Keratinocyte (primary cell): ENCODE data around the gene GRM3. TPM values are rescaled to one million over a fixed set of nuclear protein-coding genes. Genes with fewer than 3 reads are reported as not detected.

Experiments used
- DNase-seq: peaks from one replicate; pipeline ENCODE4 v3.0.0-alpha.2; 2011; ENCODE audit warnings: low read depth, missing footprints, low spot score
- FAIRE-seq: peaks from 2 replicates; lab custom pipeline; 2011; peaks lifted over from hg19 to GRCh38; lab: Jason Lieb, UNC
- H2AFZ ChIP-seq: 2 replicates; pipeline ENCODE4 v1.6.0; 2012; ENCODE audit warnings: low read length, control low read depth, inconsistent platforms; ENCODE audit not compliant: control insufficient read depth
- H3K27ac ChIP-seq: 2 replicates; pipeline ENCODE4 v1.5.1; 2011; ENCODE audit warnings: low read length; ENCODE audit not compliant: control insufficient read depth, insufficient read depth
- H3K27me3 ChIP-seq: 3 replicates; pipeline ENCODE4 v1.6.0; 2011; ENCODE audit warnings: low read length; ENCODE audit not compliant: control insufficient read depth, insufficient read depth; ENCODE audit errors: extremely low read depth
- H3K36me3 ChIP-seq, 2 experiments: 2 replicates in 1 of 2; 3 replicates in 1 of 2; pipeline ENCODE4 v1.5.1; 2011; ENCODE audit warnings: low read length in 2 of 2, mild to moderate bottlenecking in 1 of 2; ENCODE audit not compliant: control insufficient read depth in 2 of 2, insufficient read depth in 2 of 2; ENCODE audit errors: extremely low read depth in 1 of 2
- H3K4me1 ChIP-seq: 3 replicates; pipeline ENCODE4 v1.5.1; 2011; ENCODE audit warnings: low read length; ENCODE audit not compliant: control insufficient read depth, insufficient read depth; ENCODE audit errors: extremely low read depth
- H3K4me2 ChIP-seq: 3 replicates; pipeline ENCODE4 v1.6.0; 2011; ENCODE audit warnings: low read depth, low read length; ENCODE audit not compliant: control insufficient read depth, insufficient read depth; ENCODE audit errors: extremely low read depth
- H3K4me3 ChIP-seq, 3 experiments: fragments of 200-600 bp in 1 of 3; sonication (generic) in 1 of 3; 2 replicates in 2 of 3; 3 replicates in 1 of 3; pipeline ENCODE4 v1.5.1; 2011 to 2016; ENCODE audit warnings: low read length in 3 of 3, mild to moderate bottlenecking in 3 of 3, control low read depth in 2 of 3, inconsistent platforms in 1 of 3, low read depth in 1 of 3, mixed read lengths in 1 of 3, mixed run types in 1 of 3, moderate library complexity in 1 of 3; ENCODE audit not compliant: control insufficient read depth in 2 of 3, insufficient read depth in 2 of 3; ENCODE audit errors: extremely low read depth in 1 of 3
- H3K79me2 ChIP-seq: 2 replicates; pipeline ENCODE4 v1.6.0; 2012; ENCODE audit warnings: low read length; ENCODE audit not compliant: control insufficient read depth, insufficient read depth
- H3K9ac ChIP-seq: 3 replicates; pipeline ENCODE4 v1.6.0; 2011; ENCODE audit warnings: low read length; ENCODE audit not compliant: control insufficient read depth, insufficient read depth; ENCODE audit errors: extremely low read depth
- H3K9me1 ChIP-seq: 3 replicates; pipeline ENCODE4 v1.6.0; 2011; ENCODE audit warnings: low read length; ENCODE audit not compliant: control insufficient read depth, insufficient read depth; ENCODE audit errors: extremely low read depth
- H3K9me3 ChIP-seq: 2 replicates; pipeline ENCODE4 v1.5.1; 2012; ENCODE audit warnings: low read depth, low read length; ENCODE audit not compliant: control insufficient read depth
- H4K20me1 ChIP-seq: 3 replicates; pipeline ENCODE4 v1.6.0; 2011; ENCODE audit warnings: low read length; ENCODE audit not compliant: control insufficient read depth, insufficient read depth; ENCODE audit errors: extremely low read depth
- CTCF ChIP-seq, 3 experiments: IDR thresholded peaks in 1 of 3; conservative IDR thresholded peaks in 1 of 3; optimal IDR thresholded peaks in 1 of 3; 2 replicates in 2 of 3; 3 replicates in 1 of 3; pipeline versions ENCODE3 to v1.5.1; 2011; ENCODE audit warnings: low read length in 3 of 3, mild to moderate bottlenecking in 3 of 3, moderate library complexity in 2 of 3, control low read depth in 1 of 3, inconsistent platforms in 1 of 3; ENCODE audit not compliant: insufficient read depth in 2 of 3; ENCODE audit errors: extremely low read depth in 1 of 3
- EZH2 ChIP-seq: IDR thresholded peaks from one replicate; pipeline ENCODE4 v1.6.1; 2012; ENCODE audit warnings: inconsistent platforms, mild to moderate bottlenecking, low read length, moderate library complexity
- dilution Hi-C: fragments of 300-500 bp; cut with MboI; formaldehyde crosslinking; loops from one replicate; pipeline ENCODE4 v1.7.0; 2020; ENCODE audit warnings: low sequenced_read_pairs; ENCODE audit not compliant: extremely low pct_ligation_motif_present
- polyA plus RNA-seq, 5 experiments: library from polyadenylated mRNA; depleted of rRNA in 3 of 5; stranded (reverse) in 3 of 5; stranded (forward) in 1 of 5; unstranded in 1 of 5; fragments of >200 nt; gene quantifications; 1 replicate in 1 of 5; 2 replicates in 3 of 5; 3 replicates in 1 of 5; pipeline versions ENCODE4 v1.2.1 to v1.2.3, GENCODE V29; 2011 to 2012; ENCODE audit warnings: missing spikeins in 2 of 5, low read depth in 1 of 5, low replicate concordance in 1 of 5

GRM3 gene
- polyA plus RNA-seq, 1 donor (not counting 4 experiments of a cell fraction or from before 2014, with no cell fraction given) = not detected

- Histone ChIP-seq H3K9me1 (no peaks in the 10 kb centered on the region), H2AFZ (no peak overlapping the region), H3K4me1 (no peaks in the 10 kb centered on the region), H3K27me3 (no peaks in the 10 kb centered on the region), H3K36me3 (no peaks in the 10 kb centered on the region), H3K9me3 (no peaks in the 10 kb centered on the region), H3K79me2 (no peaks in the 10 kb centered on the region), H3K4me2 (no peak overlapping the region), H4K20me1 (no peaks in the 10 kb centered on the region), H3K4me3 (no peak overlapping the region), H3K9ac (no peak overlapping the region), H3K27ac (no peak overlapping the region)
- DNase-seq = no peak
- TF ChIP-seq CTCF (optimal IDR thresholded peaks at IDR 0.05 in 1 of 3, IDR thresholded peaks at IDR 0.05 in 1 of 3, conservative IDR thresholded peaks at IDR 0.05 in 1 of 3; ENCODE audit: extremely low read depth in 1 of 3, insufficient read depth in 2 of 3, low read length in 3 of 3) (no peak), EZH2 (no peak)
- FAIRE-seq = no peak
- dilution Hi-C loops = no loop called here
These were observed 90.1 kb downstream of the GRM3 start for GRCh38 chr7:86733783-86734182.

DNA sequence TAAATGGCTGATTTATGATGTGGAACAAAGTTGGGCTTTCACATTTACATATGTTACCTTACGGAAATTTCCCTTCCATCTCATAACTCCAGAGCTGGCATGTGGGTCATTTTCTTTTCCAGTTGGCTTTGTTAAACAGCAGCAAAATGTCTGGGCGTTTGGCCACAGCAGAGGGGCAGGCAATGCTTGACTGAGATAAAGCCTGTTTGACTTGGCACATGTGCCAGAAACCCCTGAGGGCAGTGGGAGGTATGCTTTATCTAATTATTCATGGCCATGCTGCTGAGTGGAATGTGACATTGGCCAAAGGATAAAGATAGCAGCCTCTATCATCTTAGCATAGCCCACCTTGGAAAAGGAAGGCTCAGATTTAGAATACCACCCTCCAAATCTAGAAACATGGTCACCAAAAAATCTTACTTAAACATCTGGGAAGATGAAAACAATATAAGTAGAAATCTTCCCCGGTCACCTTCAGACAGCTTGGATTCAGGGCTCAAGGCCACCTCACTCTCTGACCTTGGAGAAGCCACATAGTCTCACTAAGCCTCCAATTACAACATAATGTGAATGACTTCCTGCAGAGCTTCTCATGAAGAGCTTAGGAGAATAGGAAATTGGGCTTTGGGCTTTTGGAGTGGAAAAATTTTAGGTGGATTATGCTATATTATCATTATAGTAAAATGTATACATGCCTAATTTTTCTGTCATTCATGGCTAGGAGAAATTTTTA lies 101.5 kb downstream of the GRM3 start:
- Histone ChIP-seq H3K79me2 (no peaks in the 10 kb centered on the region), H3K27me3 (no peaks in the 10 kb centered on the region), H3K27ac (no peak overlapping the region), H3K4me3 (no peak overlapping the region), H3K9ac (no peak overlapping the region), H3K9me3 (no peaks in the 10 kb centered on the region), H4K20me1 (no peaks in the 10 kb centered on the region), H3K36me3 (no peaks in the 10 kb centered on the region), H2AFZ (no peak overlapping the region), H3K9me1 (no peaks in the 10 kb centered on the region), H3K4me1 (no peaks in the 10 kb centered on the region), H3K4me2 (no peak overlapping the region)
- FAIRE-seq = no peak
- DNase-seq = no peak
- no peak for TF ChIP-seq EZH2
- no peak for TF ChIP-seq CTCF (optimal IDR thresholded peaks at IDR 0.05 in 1 of 3, IDR thresholded peaks at IDR 0.05 in 1 of 3, conservative IDR thresholded peaks at IDR 0.05 in 1 of 3; ENCODE audit: extremely low read depth in 1 of 3, insufficient read depth in 2 of 3, low read length in 3 of 3)
- dilution Hi-C loops = no loop called here
